GM18951 (cell line): ENCODE data around the gene PRAMEF27.
"Not testable (repeated sequence)": the region's sequence is repeated elsewhere in the genome, so short reads cannot be mapped to it uniquely, and the experiment has no call there.

Experiments
- in situ Hi-C: fragments of 300-500 bp; cut with MboI; formaldehyde crosslinking; loops from one replicate; pipeline ENCODE4 v1.12.0; 2022; ENCODE audit warnings: low sequenced_read_pairs, mixed read lengths, inconsistent platforms; ENCODE audit not compliant: unreplicated experiment

PRAMEF27 gene

DNA sequence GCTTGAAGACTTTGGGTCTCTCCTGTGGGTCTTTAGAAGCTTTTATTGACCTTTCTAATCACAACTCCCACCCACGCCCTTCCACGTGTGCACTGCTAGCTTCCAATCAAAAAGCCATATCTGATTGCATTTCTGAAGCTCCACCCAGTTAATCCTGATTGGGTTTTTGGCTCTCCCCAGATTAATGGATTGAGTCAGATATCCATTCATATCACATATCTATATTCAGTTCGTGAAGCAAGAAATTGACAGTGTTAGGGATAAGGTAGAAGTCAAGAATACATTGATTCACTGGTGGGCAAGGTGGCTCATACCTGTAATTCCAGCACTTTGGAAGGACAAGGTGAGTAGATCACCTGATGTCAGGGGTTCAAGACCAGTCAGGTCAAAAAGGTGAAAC lies at the start of gene PRAMEF27:
Gene PRAMEF27, minus strand, starts transcription at position 101 of the 400 bp plus-strand sequence. CDS start 2,916 bp downstream, outside the sequence.
- in situ Hi-C loops, result not testable (repeated sequence)

DNA sequence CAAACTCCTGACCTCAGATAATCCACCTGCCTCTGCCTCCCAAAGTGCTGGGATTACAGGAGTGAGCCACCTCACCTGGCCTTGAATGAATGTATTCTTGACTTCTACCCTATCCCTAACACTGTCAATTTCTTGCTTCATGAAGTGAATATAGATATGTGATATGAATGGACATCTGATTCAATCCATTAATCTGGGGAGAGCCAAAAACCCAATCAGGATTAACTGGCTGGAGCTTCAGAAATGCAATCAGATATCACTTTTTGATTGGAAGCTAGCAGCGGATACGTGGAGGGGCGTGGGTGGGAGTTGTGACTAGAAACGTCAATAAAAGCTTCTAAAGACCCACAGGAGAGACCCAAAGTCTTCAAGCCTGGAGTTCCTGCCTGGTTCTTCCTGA lies 14.1 kb upstream of the PRAMEF27 start, which contains the start of gene PRAMEF25:
Gene PRAMEF25, plus strand, starts transcription at position 301 of the 400 bp plus-strand sequence. CDS start 2,920 bp downstream, outside the sequence.
- in situ Hi-C loops, result not testable (repeated sequence)

DNA sequence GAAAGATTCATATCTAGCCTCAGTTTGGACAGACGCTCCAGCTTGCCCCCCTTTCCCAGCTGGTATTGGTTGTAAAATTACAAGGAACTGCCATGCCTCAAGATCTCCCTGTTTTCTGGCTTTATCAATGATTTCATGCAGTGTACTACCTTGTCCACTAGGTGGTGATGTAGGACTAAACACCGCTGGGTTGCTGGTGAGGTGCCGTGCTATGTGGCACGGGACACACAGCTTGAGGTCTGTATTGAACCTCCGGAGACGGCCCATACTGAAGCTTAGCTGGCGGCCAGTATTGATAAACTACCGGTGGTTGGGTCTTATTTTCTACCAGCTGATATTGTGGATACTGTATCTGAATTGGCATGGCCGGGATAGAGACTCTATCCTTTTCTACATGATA lies 36.5 kb downstream of the PRAMEF27 start:
- in situ Hi-C loops, result not testable (repeated sequence)

GRCh38 chr1:13011932-13012331 lies 44.4 kb downstream of the PRAMEF27 start:
- in situ Hi-C loops, result not testable (repeated sequence)

DNA sequence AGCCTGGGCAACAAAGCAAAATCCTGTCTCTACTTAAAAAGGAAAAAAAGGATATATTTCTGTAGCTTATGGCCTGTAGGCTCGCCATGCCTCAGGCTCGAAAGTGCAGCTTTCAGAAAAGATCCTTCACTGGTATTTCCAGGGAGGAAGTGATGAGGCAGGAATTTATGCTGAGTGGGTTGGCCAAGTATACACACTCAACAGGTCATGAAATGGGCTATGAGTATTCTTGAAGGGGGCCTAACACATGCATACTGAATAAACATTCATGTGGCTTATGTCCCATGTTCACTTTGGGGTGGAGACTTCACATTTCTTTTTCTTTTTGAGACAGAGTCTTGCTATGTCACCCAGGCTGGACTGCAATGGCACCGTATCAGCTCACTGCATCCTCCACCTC lies 47.0 kb downstream of the PRAMEF27 start:
- in situ Hi-C loops, result not testable (repeated sequence)

GRCh38 chr1:13005732-13006131 lies 50.6 kb downstream of the PRAMEF27 start:
- in situ Hi-C loops, result not testable (repeated sequence)
